ENCODE measurements around the gene UCK1.

DNA sequence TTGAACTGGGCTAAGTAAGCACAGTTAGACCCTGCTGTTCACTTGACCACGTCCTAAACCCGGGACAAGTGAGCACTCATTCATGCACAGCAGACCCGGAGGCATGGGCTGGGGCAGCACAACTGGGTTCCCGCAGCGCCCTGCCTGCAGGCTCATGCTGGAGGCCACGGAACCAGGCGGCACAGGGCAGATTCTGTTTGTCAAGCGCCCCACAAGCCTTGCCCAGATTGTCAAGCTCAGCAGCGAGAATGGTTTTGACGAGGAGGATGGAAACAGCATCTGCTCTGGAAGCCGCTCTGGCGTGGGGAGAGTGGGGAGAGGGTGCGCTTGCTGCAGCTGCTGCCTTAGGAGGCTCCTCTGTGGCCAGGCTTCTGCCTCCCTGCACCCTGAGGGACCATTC is 47.0 kb upstream of the UCK1 start:
- TF ChIP-seq GABPA (IDR thresholded peaks at IDR 0.05 in 1 of 2, conservative IDR thresholded peaks at IDR 0.05 in 1 of 2), result no peak
- TF ChIP-seq, protein P1, sequence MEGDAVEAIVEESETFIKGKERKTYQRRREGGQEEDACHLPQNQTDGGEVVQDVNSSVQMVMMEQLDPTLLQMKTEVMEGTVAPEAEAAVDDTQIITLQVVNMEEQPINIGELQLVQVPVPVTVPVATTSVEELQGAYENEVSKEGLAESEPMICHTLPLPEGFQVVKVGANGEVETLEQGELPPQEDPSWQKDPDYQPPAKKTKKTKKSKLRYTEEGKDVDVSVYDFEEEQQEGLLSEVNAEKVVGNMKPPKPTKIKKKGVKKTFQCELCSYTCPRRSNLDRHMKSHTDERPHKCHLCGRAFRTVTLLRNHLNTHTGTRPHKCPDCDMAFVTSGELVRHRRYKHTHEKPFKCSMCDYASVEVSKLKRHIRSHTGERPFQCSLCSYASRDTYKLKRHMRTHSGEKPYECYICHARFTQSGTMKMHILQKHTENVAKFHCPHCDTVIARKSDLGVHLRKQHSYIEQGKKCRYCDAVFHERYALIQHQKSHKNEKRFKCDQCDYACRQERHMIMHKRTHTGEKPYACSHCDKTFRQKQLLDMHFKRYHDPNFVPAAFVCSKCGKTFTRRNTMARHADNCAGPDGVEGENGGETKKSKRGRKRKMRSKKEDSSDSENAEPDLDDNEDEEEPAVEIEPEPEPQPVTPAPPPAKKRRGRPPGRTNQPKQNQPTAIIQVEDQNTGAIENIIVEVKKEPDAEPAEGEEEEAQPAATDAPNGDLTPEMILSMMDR (IDR thresholded peaks at IDR 0.05; ENCODE audit: low read depth, low read length, missing input control), result no peak
- TF ChIP-seq RAD21 (IDR thresholded peaks at IDR 0.05), result no peak
- no peak for TF ChIP-seq HNF4G (IDR thresholded peaks at IDR 0.05)
- no peak for TF ChIP-seq YY1 (IDR thresholded peaks at IDR 0.05)
- no peak for TF ChIP-seq TAF1 (conservative IDR thresholded peaks at IDR 0.05)
- TF ChIP-seq JUND (IDR thresholded peaks at IDR 0.05), result no peak
- TF ChIP-seq FOXA2 (IDR thresholded peaks at IDR 0.05), result no peak
- TF ChIP-seq, protein P2, sequence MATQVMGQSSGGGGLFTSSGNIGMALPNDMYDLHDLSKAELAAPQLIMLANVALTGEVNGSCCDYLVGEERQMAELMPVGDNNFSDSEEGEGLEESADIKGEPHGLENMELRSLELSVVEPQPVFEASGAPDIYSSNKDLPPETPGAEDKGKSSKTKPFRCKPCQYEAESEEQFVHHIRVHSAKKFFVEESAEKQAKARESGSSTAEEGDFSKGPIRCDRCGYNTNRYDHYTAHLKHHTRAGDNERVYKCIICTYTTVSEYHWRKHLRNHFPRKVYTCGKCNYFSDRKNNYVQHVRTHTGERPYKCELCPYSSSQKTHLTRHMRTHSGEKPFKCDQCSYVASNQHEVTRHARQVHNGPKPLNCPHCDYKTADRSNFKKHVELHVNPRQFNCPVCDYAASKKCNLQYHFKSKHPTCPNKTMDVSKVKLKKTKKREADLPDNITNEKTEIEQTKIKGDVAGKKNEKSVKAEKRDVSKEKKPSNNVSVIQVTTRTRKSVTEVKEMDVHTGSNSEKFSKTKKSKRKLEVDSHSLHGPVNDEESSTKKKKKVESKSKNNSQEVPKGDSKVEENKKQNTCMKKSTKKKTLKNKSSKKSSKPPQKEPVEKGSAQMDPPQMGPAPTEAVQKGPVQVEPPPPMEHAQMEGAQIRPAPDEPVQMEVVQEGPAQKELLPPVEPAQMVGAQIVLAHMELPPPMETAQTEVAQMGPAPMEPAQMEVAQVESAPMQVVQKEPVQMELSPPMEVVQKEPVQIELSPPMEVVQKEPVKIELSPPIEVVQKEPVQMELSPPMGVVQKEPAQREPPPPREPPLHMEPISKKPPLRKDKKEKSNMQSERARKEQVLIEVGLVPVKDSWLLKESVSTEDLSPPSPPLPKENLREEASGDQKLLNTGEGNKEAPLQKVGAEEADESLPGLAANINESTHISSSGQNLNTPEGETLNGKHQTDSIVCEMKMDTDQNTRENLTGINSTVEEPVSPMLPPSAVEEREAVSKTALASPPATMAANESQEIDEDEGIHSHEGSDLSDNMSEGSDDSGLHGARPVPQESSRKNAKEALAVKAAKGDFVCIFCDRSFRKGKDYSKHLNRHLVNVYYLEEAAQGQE (IDR thresholded peaks at IDR 0.05), result no peak
- TF ChIP-seq, protein P3, sequence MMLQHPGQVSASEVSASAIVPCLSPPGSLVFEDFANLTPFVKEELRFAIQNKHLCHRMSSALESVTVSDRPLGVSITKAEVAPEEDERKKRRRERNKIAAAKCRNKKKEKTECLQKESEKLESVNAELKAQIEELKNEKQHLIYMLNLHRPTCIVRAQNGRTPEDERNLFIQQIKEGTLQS (IDR thresholded peaks at IDR 0.05), result no peak

Measured in liver (tissue), 3 donors.